ENCODE results near the gene MS4A6A. TPM values are rescaled to one million over a fixed set of nuclear protein-coding genes. Genes with fewer than 3 reads are reported as not detected.

MS4A6A gene
- total RNA-seq, 1 experiment from 2014 or later, result 0.52 TPM

GRCh38 chr11:60164550-60165075 is 18.3 kb downstream of the MS4A6A start (continued):
- TF ChIP-seq CTCF (IDR thresholded peaks at IDR 0.05 in 2 of 3, conservative IDR thresholded peaks at IDR 0.05 in 1 of 3; ENCODE audit: borderline replicate concordance in 1 of 3, insufficient read depth in 1 of 3, low read depth in 2 of 3, low read length in 2 of 3), result no peak
- no peak for TF ChIP-seq ELF1 (IDR thresholded peaks at IDR 0.05; ENCODE audit: borderline replicate concordance, low read depth)
- TF ChIP-seq MAX (IDR thresholded peaks at IDR 0.05), result no peak

GRCh38 chr11:60161766-60162165 is 21.1 kb downstream of the MS4A6A start:
- H2AFZ ChIP-seq (ENCODE audit: low read depth, low read length, poor library complexity, severe bottlenecking), result no peak overlapping the region
- H3K4me3 ChIP-seq (replicated peaks in 1 of 2; ENCODE audit: low read depth in 1 of 2, low read length in 2 of 2), result no peak overlapping the region
- no peaks in the 10 kb centered on the region for H3K27me3 ChIP-seq (ENCODE audit: insufficient read depth, low read length)
- ChIA-PET RAD21 (ENCODE audit: low non-redundant PET in 1 of 2, low total read pairs in 2 of 2, uncharacterized antibody in 2 of 2, unreplicated experiment in 2 of 2) (no interaction called here), CTCF (no interaction called here), POLR2A (no interaction called here)
- no peaks in the 10 kb centered on the region for H3K79me2 ChIP-seq (ENCODE audit: insufficient read depth, low read length)
- ATAC-seq (no peak), DNase-seq (ENCODE audit: low read depth, low spot score) (no peak)
- H3K4me2 ChIP-seq (ENCODE audit: low read length), result no peak overlapping the region
- no peak overlapping the region for H3K27ac ChIP-seq (ENCODE audit: low read depth, low read length)
- BruUV-seq (replicated peaks), result no TSS peak
- H4K20me1 ChIP-seq (ENCODE audit: insufficient read depth), result no peaks in the 10 kb centered on the region
- no peaks in the 10 kb centered on the region for H3K9me2 ChIP-seq (ENCODE audit: insufficient read depth)
- H3K36me3 ChIP-seq (ENCODE audit: control insufficient read depth in 1 of 2, insufficient read depth in 2 of 2, low read length in 2 of 2), result no peaks in the 10 kb centered on the region
- H3K9ac ChIP-seq (ENCODE audit: low read length), result no peak overlapping the region
- intact Hi-C loops (cut with micrococcal nuclease), result no loop called here
- H3K9me3 ChIP-seq (ENCODE audit: control insufficient read depth in 1 of 2, insufficient read depth in 1 of 2, low read depth in 1 of 2, low read length in 2 of 2), result no peaks in the 10 kb centered on the region
- no peaks in the 10 kb centered on the region for H3K4me1 ChIP-seq (ENCODE audit: control insufficient read depth in 1 of 2, insufficient read depth in 2 of 2, low read length in 2 of 2)
- TF ChIP-seq ZBTB33 (IDR thresholded peaks at IDR 0.05; ENCODE audit: extremely low read depth, insufficient replicate concordance, low read length) (no peak), POLR2AphosphoS5 (IDR thresholded peaks at IDR 0.05; ENCODE audit: low read depth, low read length) (no peak), FOSL1 (IDR thresholded peaks at IDR 0.05; ENCODE audit: low read depth) (no peak), POLR2A (IDR thresholded peaks at IDR 0.05; ENCODE audit: borderline replicate concordance, extremely low read depth, insufficient read depth, insufficient read length) (no peak), EZH2 (IDR thresholded peaks at IDR 0.05) (no peak), CTCF (IDR thresholded peaks at IDR 0.05 in 2 of 3, conservative IDR thresholded peaks at IDR 0.05 in 1 of 3; ENCODE audit: borderline replicate concordance in 1 of 3, insufficient read depth in 1 of 3, low read depth in 2 of 3, low read length in 2 of 3) (no peak), REST (IDR thresholded peaks at IDR 0.05; ENCODE audit: low read depth) (no peak), EGR1 (IDR thresholded peaks at IDR 0.05; ENCODE audit: low read depth) (no peak), SIN3A (IDR thresholded peaks at IDR 0.05; ENCODE audit: low read depth) (no peak), CEBPB (IDR thresholded peaks at IDR 0.05; ENCODE audit: low read depth) (no peak), TCF7L2 (IDR thresholded peaks at IDR 0.05; ENCODE audit: borderline replicate concordance, extremely low read depth, insufficient read depth, insufficient read length) (no peak), ZFX (IDR thresholded peaks at IDR 0.05) (no peak)

All from HCT116 (cell line).